HTERT RPE-1 (cell line): ENCODE data around the gene RASGRP4.

Source experiments
- in situ Hi-C: fragments of 300-500 bp; cut with MboI; formaldehyde crosslinking; loops from 4 replicates; pipeline ENCODE4 v1.14.3; 2020; ENCODE audit warnings: low sequenced_read_pairs

The RASGRP4 gene

GRCh38 chr19:38391911-38392464 lies 34.0 kb downstream of the RASGRP4 start:
- in situ Hi-C loops: no loop called here

GRCh38 chr19:38389957-38390924 lies 35.8 kb downstream of the RASGRP4 start:
- in situ Hi-C loops: no loop called here

GRCh38 chr19:38389101-38389925 lies 36.7 kb downstream of the RASGRP4 start:
- in situ Hi-C loops: no loop called here

GRCh38 chr19:38388349-38389100 lies 37.5 kb downstream of the RASGRP4 start, which contains the start of gene SPRED3:
SPRED3 (plus strand) TSS chr19:38388697; CDS start chr19:38390303, 1,606 bp downstream.
- in situ Hi-C loops: no loop called here

GRCh38 chr19:38387550-38388348 lies 38.3 kb downstream of the RASGRP4 start, which contains the start of gene GGN:
GGN (minus strand) TSS chr19:38388034; CDS start chr19:38387261, 773 bp downstream.
- in situ Hi-C loops: no loop called here

GRCh38 chr19:38386971-38387549 lies 39.0 kb downstream of the RASGRP4 start:
- in situ Hi-C loops: no loop called here

GRCh38 chr19:38386300-38386970 lies 39.6 kb downstream of the RASGRP4 start:
- in situ Hi-C loops: no loop called here

- in situ Hi-C loops: no loop called here
Measured at GRCh38 chr19:38385804-38386257, 40.2 kb downstream of the RASGRP4 start.

- in situ Hi-C loops: no loop called here
Measured at GRCh38 chr19:38385057-38385803, 40.8 kb downstream of the RASGRP4 start.

GRCh38 chr19:38384209-38385027 lies 41.6 kb downstream of the RASGRP4 start:
- in situ Hi-C loops: no loop called here

GRCh38 chr19:38383743-38384142 lies 42.3 kb downstream of the RASGRP4 start:
- in situ Hi-C loops: no loop called here

GRCh38 chr19:38383184-38383583 lies 42.8 kb downstream of the RASGRP4 start:
- in situ Hi-C loops: no loop called here

- in situ Hi-C loops: no loop called here
Measured at GRCh38 chr19:38381138-38381537, 44.9 kb downstream of the RASGRP4 start.

GRCh38 chr19:38378866-38379265 lies 47.2 kb downstream of the RASGRP4 start:
- in situ Hi-C loops: no loop called here

GRCh38 chr19:38377052-38377451 lies 49.0 kb downstream of the RASGRP4 start:
- in situ Hi-C loops: no loop called here

GRCh38 chr19:38376576-38376975 lies 49.4 kb downstream of the RASGRP4 start:
- in situ Hi-C loops: no loop called here

GRCh38 chr19:38375748-38376147 lies 50.3 kb downstream of the RASGRP4 start:
- in situ Hi-C loops: no loop called here
